ENCODE results near the gene FOXD2. TPM values are rescaled to one million over a fixed set of nuclear protein-coding genes. Genes with fewer than 3 reads are reported as not detected.

FOXD2 gene
- total RNA-seq, 4 donors from 2014 or later: 0.12 to 0.16 TPM; not detected in 2

DNA sequence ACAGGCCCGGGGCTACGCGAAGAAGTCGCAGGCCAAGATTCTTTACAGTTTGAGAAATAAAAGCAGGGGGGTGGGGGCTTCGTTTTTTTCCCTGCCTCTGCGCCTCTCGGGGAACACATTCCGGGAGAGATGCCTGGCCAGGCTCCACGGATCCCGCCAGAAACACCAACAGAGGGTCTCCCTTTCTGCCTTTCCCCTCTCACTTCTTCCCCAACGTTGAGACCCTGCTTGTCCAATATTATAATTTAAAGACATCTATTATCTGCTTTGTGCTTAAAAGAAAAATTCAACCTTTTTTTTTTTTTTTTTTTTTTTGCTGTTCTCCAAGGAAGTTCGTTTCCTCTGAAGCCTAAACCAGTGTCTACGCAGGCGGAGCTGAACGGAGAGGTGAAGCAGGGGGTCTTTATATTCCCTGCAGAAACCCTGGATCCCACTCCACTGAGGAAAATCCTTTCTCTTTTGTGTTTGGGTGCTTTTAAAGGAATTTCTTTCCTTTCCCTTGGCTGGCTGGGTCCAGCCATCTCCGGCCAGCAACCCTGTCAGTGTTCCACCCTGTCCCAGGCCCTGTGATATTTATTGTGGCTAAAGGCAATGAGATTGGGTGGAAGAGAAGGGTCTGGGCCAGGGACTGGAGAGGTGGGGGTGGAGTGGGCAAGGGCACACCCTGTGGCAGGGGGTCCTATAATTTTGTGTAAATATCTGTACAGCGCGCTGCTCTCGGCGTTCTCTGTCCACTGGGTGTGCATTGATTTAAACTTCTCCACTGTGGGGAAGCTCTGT, 2.2 kb downstream of the FOXD2 start:
- TF ChIP-seq, protein P1, sequence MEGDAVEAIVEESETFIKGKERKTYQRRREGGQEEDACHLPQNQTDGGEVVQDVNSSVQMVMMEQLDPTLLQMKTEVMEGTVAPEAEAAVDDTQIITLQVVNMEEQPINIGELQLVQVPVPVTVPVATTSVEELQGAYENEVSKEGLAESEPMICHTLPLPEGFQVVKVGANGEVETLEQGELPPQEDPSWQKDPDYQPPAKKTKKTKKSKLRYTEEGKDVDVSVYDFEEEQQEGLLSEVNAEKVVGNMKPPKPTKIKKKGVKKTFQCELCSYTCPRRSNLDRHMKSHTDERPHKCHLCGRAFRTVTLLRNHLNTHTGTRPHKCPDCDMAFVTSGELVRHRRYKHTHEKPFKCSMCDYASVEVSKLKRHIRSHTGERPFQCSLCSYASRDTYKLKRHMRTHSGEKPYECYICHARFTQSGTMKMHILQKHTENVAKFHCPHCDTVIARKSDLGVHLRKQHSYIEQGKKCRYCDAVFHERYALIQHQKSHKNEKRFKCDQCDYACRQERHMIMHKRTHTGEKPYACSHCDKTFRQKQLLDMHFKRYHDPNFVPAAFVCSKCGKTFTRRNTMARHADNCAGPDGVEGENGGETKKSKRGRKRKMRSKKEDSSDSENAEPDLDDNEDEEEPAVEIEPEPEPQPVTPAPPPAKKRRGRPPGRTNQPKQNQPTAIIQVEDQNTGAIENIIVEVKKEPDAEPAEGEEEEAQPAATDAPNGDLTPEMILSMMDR (IDR thresholded peaks at IDR 0.05): no peak
- DNase-seq (ENCODE audit: low spot score) (no peak), ATAC-seq (ENCODE audit: low FRiP score) (no peak)

DNA sequence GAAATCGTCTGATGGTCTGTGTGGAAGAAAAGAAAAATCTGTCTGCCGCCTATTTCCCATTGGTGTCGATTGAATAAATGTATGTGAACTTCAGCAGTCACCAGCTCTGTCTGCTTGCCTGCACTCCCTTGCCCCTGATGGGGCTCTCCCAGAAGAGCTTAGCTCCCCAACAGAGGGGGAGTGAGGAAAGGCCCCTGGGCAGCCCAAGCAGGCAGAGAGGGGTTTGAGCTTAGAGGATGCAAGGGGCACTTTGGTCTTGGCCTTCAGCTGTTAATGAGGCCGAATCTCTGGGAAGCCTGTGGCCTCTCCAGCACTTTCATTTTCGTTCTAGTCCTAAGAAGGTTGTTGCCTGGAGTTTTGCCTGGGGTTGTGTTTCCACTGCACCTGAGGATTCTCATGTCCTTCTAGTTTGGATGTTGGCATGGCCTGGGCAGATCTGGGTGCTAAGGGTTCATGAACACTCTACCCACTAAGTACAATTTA, 2.8 kb downstream of the FOXD2 start:
- ATAC-seq (ENCODE audit: low FRiP score): no peak
- TF ChIP-seq, protein P1 (IDR thresholded peaks at IDR 0.05): no peak

DNA sequence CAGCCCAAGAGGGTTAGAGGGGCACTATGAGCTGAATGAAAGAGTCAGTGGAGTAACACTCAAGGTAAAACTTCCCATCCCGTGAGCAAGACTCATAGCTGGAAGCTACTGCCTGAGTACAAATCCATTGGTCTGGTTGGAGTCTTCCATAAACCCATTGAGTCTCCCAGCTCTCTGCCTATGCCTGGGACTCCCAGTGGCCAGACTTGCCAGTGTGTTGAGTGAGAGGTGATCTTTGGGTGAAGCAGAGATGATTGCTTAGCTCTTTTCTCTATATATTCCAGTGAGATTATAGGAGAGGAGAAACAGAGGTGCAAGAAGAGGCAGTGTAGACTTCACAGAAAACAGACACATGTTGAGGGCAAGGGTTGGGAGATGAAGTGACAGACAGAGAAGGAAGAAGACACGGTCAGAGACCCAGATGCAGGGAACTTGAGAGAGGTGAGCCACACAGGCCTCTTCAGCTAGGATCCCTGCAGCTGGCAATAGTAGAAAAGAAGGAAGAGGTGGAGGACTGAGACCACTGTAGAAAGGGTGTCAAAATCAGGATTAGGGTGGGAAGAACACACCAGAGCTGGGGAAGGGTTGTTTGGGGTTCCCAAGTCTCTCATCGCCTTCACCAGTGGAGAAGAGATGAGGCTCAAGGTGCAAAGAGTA, 3.7 kb downstream of the FOXD2 start:
- ATAC-seq (ENCODE audit: low FRiP score) (no peak), DNase-seq (ENCODE audit: low spot score) (no peak)
- TF ChIP-seq, protein P1 (IDR thresholded peaks at IDR 0.05): no peak

More for the DNA sequence above, 2.8 kb downstream of the FOXD2 start:
- DNase-seq (ENCODE audit: low spot score): no peak

DNA sequence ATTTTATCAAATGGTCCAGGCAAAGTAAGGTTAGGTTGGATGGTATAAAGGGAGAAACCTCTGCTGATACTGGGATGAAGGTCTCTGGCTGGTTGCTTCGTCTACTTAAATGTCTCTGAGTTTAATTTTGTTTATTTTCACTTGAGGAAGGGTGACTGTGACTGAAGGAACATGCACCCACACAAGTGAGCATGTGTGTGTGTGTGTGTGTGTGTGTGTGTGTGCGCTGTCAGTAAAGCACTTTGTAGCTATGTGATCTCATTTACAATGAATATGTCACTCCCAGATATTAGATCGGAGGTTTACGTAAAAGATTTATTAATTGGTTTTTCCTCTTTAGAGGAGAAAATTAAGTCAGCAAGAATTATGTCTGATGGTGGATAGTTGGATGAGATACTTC, 4.4 kb downstream of the FOXD2 start:
- ATAC-seq (ENCODE audit: low FRiP score): no peak
- TF ChIP-seq, protein P1 (IDR thresholded peaks at IDR 0.05): no peak
- DNase-seq (ENCODE audit: low spot score): no peak

DNA sequence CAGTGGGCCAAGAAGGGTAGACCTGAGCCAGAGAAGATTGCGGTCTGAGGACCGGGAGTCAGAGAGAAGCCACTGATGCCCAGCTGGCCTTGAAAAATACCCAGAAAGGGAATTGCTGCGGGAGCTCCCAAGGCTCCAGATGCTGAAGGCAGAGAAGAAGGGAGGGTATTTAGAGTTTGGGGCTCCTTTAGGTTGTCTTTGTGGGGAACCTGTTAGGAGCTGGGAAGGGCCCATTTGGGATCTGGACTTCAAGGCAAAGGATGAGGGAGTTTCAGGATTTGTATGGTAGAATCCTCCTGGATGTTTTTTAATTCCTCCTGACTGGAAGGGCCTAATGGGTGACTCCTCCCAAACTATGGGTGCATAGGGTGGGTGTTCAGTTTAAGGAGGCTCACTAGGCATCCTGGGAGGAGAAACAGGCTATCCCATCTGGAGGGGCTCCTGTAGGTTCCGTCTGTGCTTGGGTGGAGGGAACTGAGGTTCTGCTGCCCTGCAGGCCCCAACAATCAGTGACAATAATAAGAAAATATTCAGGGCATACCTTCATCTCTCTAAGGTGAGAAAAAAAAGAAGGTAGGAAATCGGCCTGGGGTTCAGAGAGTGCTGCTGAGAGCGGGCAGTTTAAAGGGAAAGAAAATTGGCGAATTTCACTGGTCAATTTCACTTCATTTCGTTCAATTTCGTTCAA, 5.1 kb downstream of the FOXD2 start:
- TF ChIP-seq, protein P1 (IDR thresholded peaks at IDR 0.05): no peak
- ATAC-seq (ENCODE audit: low FRiP score) (no peak), DNase-seq (ENCODE audit: low spot score) (no peak)

DNA sequence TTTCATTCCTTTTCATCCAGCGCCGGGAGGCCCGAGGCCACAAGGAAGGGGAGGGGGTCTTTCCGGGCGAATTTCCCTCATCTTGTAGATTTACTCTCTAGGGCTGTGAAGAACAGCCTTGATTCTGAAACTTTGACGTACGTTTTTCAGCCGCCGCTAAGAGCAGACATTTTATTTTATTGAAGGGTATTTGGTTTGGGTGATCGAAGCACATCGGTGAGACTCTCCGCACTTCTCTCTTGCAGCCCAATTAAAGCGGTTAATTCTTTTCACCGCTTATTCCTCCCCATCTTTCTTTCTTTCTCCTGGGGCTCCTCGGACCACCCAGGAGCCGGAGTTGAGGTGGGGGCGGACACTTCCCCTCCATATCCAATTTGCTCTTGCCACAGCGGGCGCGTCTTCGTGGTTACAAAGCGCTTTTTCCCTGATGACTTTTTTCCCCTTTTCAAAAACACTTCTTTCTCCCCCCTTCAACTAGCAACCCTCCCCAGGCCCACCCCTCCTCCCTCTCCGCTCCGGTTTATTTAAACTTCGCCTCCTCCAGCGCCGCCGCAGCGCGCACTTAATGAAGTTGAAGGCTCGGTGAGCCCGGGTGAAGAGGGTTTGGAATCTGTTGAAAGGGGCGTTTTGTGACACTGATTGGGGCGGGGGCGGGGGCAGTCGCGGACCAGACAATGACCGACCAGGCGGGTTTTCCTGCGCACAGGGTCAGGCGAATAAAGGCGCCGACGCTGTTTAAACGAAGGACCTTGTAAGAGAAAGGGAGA, 5.9 kb downstream of the FOXD2 start:
- ATAC-seq (ENCODE audit: low FRiP score) (no peak), DNase-seq (ENCODE audit: low spot score) (no peak)
- TF ChIP-seq, protein P1 (IDR thresholded peaks at IDR 0.05): no peak

Data from omental fat pad (tissue), 4 donors.